K562 (cell line): ENCODE data around the gene MACF1. TPM values are rescaled to one million over a fixed set of nuclear protein-coding genes. Genes with fewer than 3 reads are reported as not detected.

Source experiments
- ELF4 ChIP-seq: fragments of 450-650 bp; formaldehyde crosslinking; IDR thresholded peaks from 2 replicates; pipeline ENCODE4 v1.4.0; 2022; ENCODE audit warnings: missing genetic modification characterization
- PML ChIP-seq: IDR thresholded peaks from 2 replicates; pipeline ENCODE4 v1.6.1; 2012; ENCODE audit warnings: low read length, inconsistent platforms
- POLR2G ChIP-seq: fragments of 200-400 bp; formaldehyde crosslinking; IDR thresholded peaks from 2 replicates; pipeline ENCODE4 v1.6.1; 2017; ENCODE audit warnings: low read depth, mild to moderate bottlenecking, antibody characterized with exemption, low read length, moderate library complexity
- SMAD3 ChIP-seq: fragments of 450-650 bp; formaldehyde crosslinking; conservative IDR thresholded peaks from 2 replicates; pipeline ENCODE4 v1.4.0; 2020; ENCODE audit warnings: mild to moderate bottlenecking
- ZNF134 ChIP-seq: fragments of 250-450 bp; sonication (Bioruptor Pico); conservative IDR thresholded peaks from 2 replicates; pipeline ENCODE4 v1.4.0; 2020
- ZNF586 ChIP-seq: fragments of 450-650 bp; formaldehyde crosslinking; conservative IDR thresholded peaks from 2 replicates; pipeline ENCODE4 v1.4.0; 2020; ENCODE audit warnings: mild to moderate bottlenecking, moderate library complexity
- polyA plus RNA-seq, 8 experiments: library from polyadenylated mRNA; depleted of rRNA in 4 of 8; stranded (reverse) in 5 of 8; unstranded in 3 of 8; fragments of >200 nt; fragmentation: Nextera tagmentation in 2 of 8; fragmentation: Illumina TruSeq in 1 of 8; extraction: Ambion mirVana in 2 of 8; extraction: Trizol in 1 of 8; gene quantifications; 2 replicates each; pipeline versions ENCODE4 v1.2.1 to v1.2.3, GENCODE V29; 2011 to 2014; ENCODE audit warnings: inconsistent platforms in 1 of 8, missing spikeins in 1 of 8
- total RNA-seq, 7 experiments: library from RNA; depleted of rRNA in 6 of 7; stranded (reverse); fragments of >200 nt in 6 of 7; fragmentation: Illumina TruSeq in 2 of 7; extraction: Trizol in 2 of 7; gene quantifications; 2 replicates each; pipeline versions ENCODE4 v1.2.1 to v1.2.3, GENCODE V29; 2011 to 2021; ENCODE audit warnings: low replicate concordance in 1 of 7
- TF ChIP-seq, protein P1 (sequence below): fragments of 450-650 bp; IDR thresholded peaks from 2 replicates; pipeline ENCODE4 v1.7.1; 2018; ENCODE audit warnings: mild to moderate bottlenecking, low read depth; ENCODE audit not compliant: partially characterized antibody
- TF ChIP-seq, protein P2 (sequence below): conservative IDR thresholded peaks from 2 replicates; pipeline ENCODE4 v1.6.1; 2011; ENCODE audit warnings: low read depth, mild to moderate bottlenecking, low read length; ENCODE audit not compliant: control insufficient read depth
- TF ChIP-seq, protein P3 (sequence below): sonication (generic); formaldehyde crosslinking; IDR thresholded peaks from 2 replicates; pipeline ENCODE4 v1.8.0; 2022; ENCODE audit warnings: mild to moderate bottlenecking, missing genetic modification reagents, borderline replicate concordance
- TF ChIP-seq, protein P4 (sequence below): fragments of 450-650 bp; IDR thresholded peaks from 2 replicates; pipeline ENCODE4 v1.6.1; 2018; ENCODE audit not compliant: partially characterized antibody
- TF ChIP-seq, protein P5 (sequence below), 2 experiments: fragments of 200-800 bp in 1 of 2; sonication (Bioruptor generic) in 1 of 2; sonication (generic) in 1 of 2; formaldehyde crosslinking in 1 of 2; IDR thresholded peaks in 1 of 2; conservative IDR thresholded peaks in 1 of 2; 2 replicates each; pipeline versions ENCODE4 v1.5.0 to v1.6.1; 2016 to 2020; ENCODE audit warnings: missing compliant biosample characterization in 1 of 2, missing genetic modification characterization in 1 of 2, missing genetic modification reagents in 1 of 2

Gene MACF1
- total and polyA plus RNA-seq, 9 of the 15 experiments (the other 6 are each of a cell fraction or from before 2014, with no cell fraction given): 13.2 to 232 (median 112) TPM

DNA sequence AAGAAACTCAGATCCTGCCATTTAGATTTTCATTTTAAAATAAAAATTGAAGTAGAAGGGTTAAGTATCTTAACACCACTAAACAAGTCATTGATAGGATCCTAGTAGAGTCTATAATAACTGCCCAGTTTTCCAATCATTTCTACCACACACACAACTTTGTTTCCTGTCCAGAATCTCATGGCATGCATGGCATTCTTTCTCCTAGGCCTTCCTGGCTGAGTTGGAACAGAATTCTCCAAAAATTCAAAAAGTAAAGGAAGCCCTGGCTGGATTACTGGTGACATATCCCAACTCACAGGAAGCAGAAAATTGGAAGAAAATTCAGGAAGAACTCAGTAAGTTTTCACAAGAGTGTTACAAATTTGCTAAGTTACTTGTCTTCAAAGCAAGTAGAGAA is 175.5 kb downstream of the MACF1 start (continued):
- TF ChIP-seq, protein P1, sequence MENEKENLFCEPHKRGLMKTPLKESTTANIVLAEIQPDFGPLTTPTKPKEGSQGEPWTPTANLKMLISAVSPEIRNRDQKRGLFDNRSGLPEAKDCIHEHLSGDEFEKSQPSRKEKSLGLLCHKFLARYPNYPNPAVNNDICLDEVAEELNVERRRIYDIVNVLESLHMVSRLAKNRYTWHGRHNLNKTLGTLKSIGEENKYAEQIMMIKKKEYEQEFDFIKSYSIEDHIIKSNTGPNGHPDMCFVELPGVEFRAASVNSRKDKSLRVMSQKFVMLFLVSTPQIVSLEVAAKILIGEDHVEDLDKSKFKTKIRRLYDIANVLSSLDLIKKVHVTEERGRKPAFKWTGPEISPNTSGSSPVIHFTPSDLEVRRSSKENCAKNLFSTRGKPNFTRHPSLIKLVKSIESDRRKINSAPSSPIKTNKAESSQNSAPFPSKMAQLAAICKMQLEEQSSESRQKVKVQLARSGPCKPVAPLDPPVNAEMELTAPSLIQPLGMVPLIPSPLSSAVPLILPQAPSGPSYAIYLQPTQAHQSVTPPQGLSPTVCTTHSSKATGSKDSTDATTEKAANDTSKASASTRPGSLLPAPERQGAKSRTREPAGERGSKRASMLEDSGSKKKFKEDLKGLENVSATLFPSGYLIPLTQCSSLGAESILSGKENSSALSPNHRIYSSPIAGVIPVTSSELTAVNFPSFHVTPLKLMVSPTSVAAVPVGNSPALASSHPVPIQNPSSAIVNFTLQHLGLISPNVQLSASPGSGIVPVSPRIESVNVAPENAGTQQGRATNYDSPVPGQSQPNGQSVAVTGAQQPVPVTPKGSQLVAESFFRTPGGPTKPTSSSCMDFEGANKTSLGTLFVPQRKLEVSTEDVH: no peak
- TF ChIP-seq, protein P2, sequence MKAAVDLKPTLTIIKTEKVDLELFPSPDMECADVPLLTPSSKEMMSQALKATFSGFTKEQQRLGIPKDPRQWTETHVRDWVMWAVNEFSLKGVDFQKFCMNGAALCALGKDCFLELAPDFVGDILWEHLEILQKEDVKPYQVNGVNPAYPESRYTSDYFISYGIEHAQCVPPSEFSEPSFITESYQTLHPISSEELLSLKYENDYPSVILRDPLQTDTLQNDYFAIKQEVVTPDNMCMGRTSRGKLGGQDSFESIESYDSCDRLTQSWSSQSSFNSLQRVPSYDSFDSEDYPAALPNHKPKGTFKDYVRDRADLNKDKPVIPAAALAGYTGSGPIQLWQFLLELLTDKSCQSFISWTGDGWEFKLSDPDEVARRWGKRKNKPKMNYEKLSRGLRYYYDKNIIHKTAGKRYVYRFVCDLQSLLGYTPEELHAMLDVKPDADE: no peak
- TF ChIP-seq ZNF586 (CRISPR knock-in tag) (no peak), ZNF134 (no peak), POLR2G (no peak), ELF4 (CRISPR knock-in tag) (no peak), PML (no peak), SMAD3 (CRISPR knock-in tag) (no peak)
- TF ChIP-seq, protein P3, sequence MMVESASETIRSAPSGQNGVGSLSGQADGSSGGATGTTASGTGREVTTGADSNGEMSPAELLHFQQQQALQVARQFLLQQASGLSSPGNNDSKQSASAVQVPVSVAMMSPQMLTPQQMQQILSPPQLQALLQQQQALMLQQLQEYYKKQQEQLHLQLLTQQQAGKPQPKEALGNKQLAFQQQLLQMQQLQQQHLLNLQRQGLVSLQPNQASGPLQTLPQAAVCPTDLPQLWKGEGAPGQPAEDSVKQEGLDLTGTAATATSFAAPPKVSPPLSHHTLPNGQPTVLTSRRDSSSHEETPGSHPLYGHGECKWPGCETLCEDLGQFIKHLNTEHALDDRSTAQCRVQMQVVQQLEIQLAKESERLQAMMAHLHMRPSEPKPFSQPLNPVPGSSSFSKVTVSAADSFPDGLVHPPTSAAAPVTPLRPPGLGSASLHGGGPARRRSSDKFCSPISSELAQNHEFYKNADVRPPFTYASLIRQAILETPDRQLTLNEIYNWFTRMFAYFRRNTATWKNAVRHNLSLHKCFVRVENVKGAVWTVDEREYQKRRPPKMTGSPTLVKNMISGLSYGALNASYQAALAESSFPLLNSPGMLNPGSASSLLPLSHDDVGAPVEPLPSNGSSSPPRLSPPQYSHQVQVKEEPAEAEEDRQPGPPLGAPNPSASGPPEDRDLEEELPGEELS (CRISPR knock-in tag): no peak
- TF ChIP-seq, protein P4, sequence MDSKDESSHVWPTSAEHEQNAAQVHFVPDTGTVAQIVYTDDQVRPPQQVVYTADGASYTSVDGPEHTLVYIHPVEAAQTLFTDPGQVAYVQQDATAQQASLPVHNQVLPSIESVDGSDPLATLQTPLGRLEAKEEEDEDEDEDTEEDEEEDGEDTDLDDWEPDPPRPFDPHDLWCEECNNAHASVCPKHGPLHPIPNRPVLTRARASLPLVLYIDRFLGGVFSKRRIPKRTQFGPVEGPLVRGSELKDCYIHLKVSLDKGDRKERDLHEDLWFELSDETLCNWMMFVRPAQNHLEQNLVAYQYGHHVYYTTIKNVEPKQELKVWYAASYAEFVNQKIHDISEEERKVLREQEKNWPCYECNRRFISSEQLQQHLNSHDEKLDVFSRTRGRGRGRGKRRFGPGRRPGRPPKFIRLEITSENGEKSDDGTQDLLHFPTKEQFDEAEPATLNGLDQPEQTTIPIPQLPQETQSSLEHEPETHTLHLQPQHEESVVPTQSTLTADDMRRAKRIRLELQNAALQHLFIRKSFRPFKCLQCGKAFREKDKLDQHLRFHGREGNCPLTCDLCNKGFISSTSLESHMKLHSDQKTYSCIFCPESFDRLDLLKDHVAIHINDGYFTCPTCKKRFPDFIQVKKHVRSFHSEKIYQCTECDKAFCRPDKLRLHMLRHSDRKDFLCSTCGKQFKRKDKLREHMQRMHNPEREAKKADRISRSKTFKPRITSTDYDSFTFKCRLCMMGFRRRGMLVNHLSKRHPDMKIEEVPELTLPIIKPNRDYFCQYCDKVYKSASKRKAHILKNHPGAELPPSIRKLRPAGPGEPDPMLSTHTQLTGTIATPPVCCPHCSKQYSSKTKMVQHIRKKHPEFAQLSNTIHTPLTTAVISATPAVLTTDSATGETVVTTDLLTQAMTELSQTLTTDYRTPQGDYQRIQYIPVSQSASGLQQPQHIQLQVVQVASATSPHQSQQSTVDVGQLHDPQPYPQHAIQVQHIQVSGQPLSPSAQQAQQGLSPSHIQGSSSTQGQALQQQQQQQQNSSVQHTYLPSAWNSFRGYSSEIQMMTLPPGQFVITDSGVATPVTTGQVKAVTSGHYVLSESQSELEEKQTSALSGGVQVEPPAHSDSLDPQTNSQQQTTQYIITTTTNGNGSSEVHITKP: no peak
- TF ChIP-seq, protein P5, sequence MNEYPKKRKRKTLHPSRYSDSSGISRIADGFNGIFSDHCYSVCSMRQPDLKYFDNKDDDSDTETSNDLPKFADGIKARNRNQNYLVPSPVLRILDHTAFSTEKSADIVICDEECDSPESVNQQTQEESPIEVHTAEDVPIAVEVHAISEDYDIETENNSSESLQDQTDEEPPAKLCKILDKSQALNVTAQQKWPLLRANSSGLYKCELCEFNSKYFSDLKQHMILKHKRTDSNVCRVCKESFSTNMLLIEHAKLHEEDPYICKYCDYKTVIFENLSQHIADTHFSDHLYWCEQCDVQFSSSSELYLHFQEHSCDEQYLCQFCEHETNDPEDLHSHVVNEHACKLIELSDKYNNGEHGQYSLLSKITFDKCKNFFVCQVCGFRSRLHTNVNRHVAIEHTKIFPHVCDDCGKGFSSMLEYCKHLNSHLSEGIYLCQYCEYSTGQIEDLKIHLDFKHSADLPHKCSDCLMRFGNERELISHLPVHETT (CRISPR knock-in tag; conservative IDR thresholded peaks at IDR 0.05 in 1 of 2, IDR thresholded peaks at IDR 0.05 in 1 of 2): no peak
